Amniotic stem cell (primary cell): ENCODE data around the gene CLCN1.

Experiments
- DNase-seq: peaks from one replicate; lab custom pipeline; 2025; lab: John Stamatoyannopoulos, UW

Gene CLCN1

GRCh38 chr7:143399151-143399550, 83.2 kb downstream of the CLCN1 start:
- DNase-seq, result no peak

DNA sequence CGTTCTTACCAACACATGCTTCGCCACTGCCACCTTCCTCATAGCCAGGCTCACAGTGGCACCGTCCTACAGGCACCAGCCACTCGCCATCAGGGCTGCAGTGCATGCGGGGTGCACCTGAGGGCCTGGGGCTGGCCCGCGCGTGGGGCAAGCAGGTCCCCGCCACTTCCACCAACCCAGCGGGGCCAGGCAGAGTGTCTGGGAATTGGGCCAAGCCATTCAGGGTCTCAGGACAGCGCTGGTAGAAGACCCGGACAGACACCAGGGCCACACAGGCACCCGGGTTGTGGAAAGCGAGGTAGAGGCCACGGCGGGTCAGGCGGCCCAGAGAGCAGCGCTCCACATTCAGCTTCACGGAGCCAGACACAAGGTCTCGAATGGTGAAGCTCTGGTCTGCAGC, 83.7 kb downstream of the CLCN1 start:
- no peak for DNase-seq

GRCh38 chr7:143401265-143401664, 85.4 kb downstream of the CLCN1 start:
- DNase-seq, result no peak
